Right lobe of liver (tissue), 4 donors: ENCODE results near the gene RBM44.

Experiments
- CTCF ChIP-seq, 4 donors: fragments of 200-600 bp in 3 of 4; fragments of 450-650 bp in 1 of 4; IDR thresholded peaks; one replicate each; pipeline versions ENCODE4 v1.5.1 to v1.8.0; 2016 to 2022; ENCODE audit warnings: antibody characterized with exemption in 4 of 4, mild to moderate bottlenecking in 2 of 4
- POLR2A ChIP-seq: fragments of 450-650 bp; IDR thresholded peaks from one replicate; pipeline ENCODE4 v1.6.1; 2017; ENCODE audit warnings: antibody characterized with exemption, mild to moderate bottlenecking
- donor health status: DM: no; HTN: no; CAD: no.
- donor health status: DM: no; HTN: no; CAD: no.
- donor health status: DM: no; HTN: yes; CAD: no.

- TF ChIP-seq CTCF (IDR thresholded peaks at IDR 0.05), result no peak
- TF ChIP-seq POLR2A, result no peak
Observed at GRCh38 chr2:237860273-237860935, 61.8 kb downstream of the RBM44 start.
